CD4-positive, alpha-beta T cell (primary cell): ENCODE results near the gene MIOX. TPM values are rescaled to one million over a fixed set of nuclear protein-coding genes. Genes with fewer than 3 reads are reported as not detected.

Source experiments
- ATAC-seq: fragments of 200-7000 bp; cut with Tn5 transposase; one replicate; pipeline ENCODE4 v1.10.0; 2022; ENCODE audit warnings: mild to moderate bottlenecking; ENCODE audit not compliant: poor library complexity
- CTCF ChIA-PET: fragments of 350-600 bp; sonication (Branson Sonifier 250); formaldehyde crosslinking; loops from one replicate; lab custom pipeline; 2021; ENCODE audit warnings: antibody characterized with exemption, inconsistent platforms; lab: Charles Lee
- POLR2A ChIA-PET: fragments of 350-600 bp; sonication (Branson Sonifier 250); formaldehyde crosslinking; loops from one replicate; lab custom pipeline; 2021; ENCODE audit warnings: antibody characterized with exemption, inconsistent platforms; lab: Charles Lee
- DNase-seq, 14 experiments: peaks; one replicate each; pipeline ENCODE4 v3.0.0-alpha.2; 2013 to 2020; ENCODE audit warnings: mixed read lengths in 2 of 14
- H3K27ac ChIP-seq, 2 donors: one replicate each; pipeline versions ENCODE4 v1.5.1 to v1.7.0; 2013; ENCODE audit warnings: low read length in 2 of 2, low read depth in 1 of 2, mild to moderate bottlenecking in 1 of 2
- H3K27me3 ChIP-seq, 2 experiments: 1 replicate in 1 of 2; 2 replicates in 1 of 2; pipeline versions ENCODE4 v1.6.1 to v1.7.0; 2013; ENCODE audit warnings: low read length in 2 of 2, control low read depth in 1 of 2, mild to moderate bottlenecking in 1 of 2, moderate library complexity in 1 of 2; ENCODE audit not compliant: insufficient read depth in 2 of 2, control insufficient read depth in 1 of 2
- H3K36me3 ChIP-seq: one replicate; pipeline ENCODE4 v1.6.1; 2013; ENCODE audit warnings: low read length, control low read depth; ENCODE audit not compliant: insufficient read depth
- H3K4me1 ChIP-seq: one replicate; pipeline ENCODE4 v1.6.1; 2013; ENCODE audit warnings: low read length, control low read depth; ENCODE audit not compliant: insufficient read depth
- H3K4me3 ChIP-seq: one replicate; pipeline ENCODE4 v1.5.1; 2013; ENCODE audit warnings: mild to moderate bottlenecking, low read length, moderate library complexity
- H3K9me3 ChIP-seq, 2 experiments: 1 replicate in 1 of 2; 2 replicates in 1 of 2; pipeline versions ENCODE4 v1.6.1 to v1.7.0; 2013; ENCODE audit warnings: low read length in 2 of 2, mild to moderate bottlenecking in 2 of 2, control low read depth in 1 of 2, moderate library complexity in 1 of 2; ENCODE audit not compliant: control insufficient read depth in 1 of 2, insufficient read depth in 1 of 2
- H3K27ac Mint-ChIP-seq: one replicate; pipeline ENCODE4 v1.8.0; 2020; ENCODE audit warnings: mixed read lengths
- H3K27me3 Mint-ChIP-seq: one replicate; pipeline ENCODE4 v1.8.0; 2021; ENCODE audit warnings: mixed read lengths
- H3K36me3 Mint-ChIP-seq: one replicate; pipeline ENCODE4 v1.8.0; 2021; ENCODE audit warnings: low read depth, mixed read lengths
- H3K4me1 Mint-ChIP-seq: one replicate; pipeline ENCODE4 v1.8.0; 2021; ENCODE audit warnings: low read depth, mixed read lengths
- H3K4me3 Mint-ChIP-seq: one replicate; pipeline ENCODE4 v1.8.0; 2020; ENCODE audit warnings: mild to moderate bottlenecking, mixed read lengths
- H3K9me3 Mint-ChIP-seq: one replicate; pipeline ENCODE4 v1.8.0; 2020; ENCODE audit warnings: mixed read lengths
- CTCF ChIP-seq: fragments of 200-600 bp; IDR thresholded peaks from one replicate; pipeline ENCODE4 v1.8.0; 2022; ENCODE audit warnings: antibody characterized with exemption, mild to moderate bottlenecking
- intact Hi-C, 2 experiments: fragments of 100-400 bp; cut with DNase I in 1 of 2; cut with micrococcal nuclease in 1 of 2; formaldehyde crosslinking; loops; one replicate each; pipeline versions ENCODE4 v1.15.1 to v1.9.0; 2023 to 2025; cut with DNase I, micrococcal nuclease
- total RNA-seq, 174 experiments: library from RNA in 2 of 174; stranded (reverse) in 2 of 174; gene quantifications; one replicate each; pipeline ENCODE4 v1.2.3 and lab custom pipeline; 2021 to 2026

MIOX gene
- total RNA-seq, 2 experiments from 2014 or later = not detected

- DNase-seq = peak in 1 of 14 experiments; percentile 15
- POLR2A ChIA-PET = no interaction called here
- H3K4me1 Mint-ChIP-seq = peaks cover 12% of the 10 kb centered on the region
- H3K9me3 ChIP-seq = no peaks in the 10 kb centered on the region
- H3K36me3 ChIP-seq = no peaks in the 10 kb centered on the region
- H3K4me3 Mint-ChIP-seq = no peak overlapping the region
- no peaks in the 10 kb centered on the region for H3K27me3 Mint-ChIP-seq
- H3K27ac ChIP-seq = no peak overlapping the region
- no peak for TF ChIP-seq CTCF
- no peaks in the 10 kb centered on the region for H3K27me3 ChIP-seq
- intact Hi-C loops = no loop called here
- H3K27ac Mint-ChIP-seq = no peak overlapping the region
- no peak overlapping the region for H3K4me3 ChIP-seq
- CTCF ChIA-PET = no interaction called here
- ATAC-seq = no peak
- H3K4me1 ChIP-seq = peaks cover 12% of the 10 kb centered on the region
- H3K36me3 Mint-ChIP-seq = no peaks in the 10 kb centered on the region
- no peaks in the 10 kb centered on the region for H3K9me3 Mint-ChIP-seq
Measured at GRCh38 chr22:50489363-50490243, 2.9 kb downstream of the MIOX start.

GRCh38 chr22:50490531-50491308, 4.1 kb downstream of the MIOX start:
- Histone ChIP-seq H3K9me3 (no peaks in the 10 kb centered on the region), H3K4me3 (no peak overlapping the region), H3K27ac (no peak overlapping the region), H3K4me1 (peaks cover 12% of the 10 kb centered on the region), H3K36me3 (no peaks in the 10 kb centered on the region), H3K27me3 (no peaks in the 10 kb centered on the region)
- intact Hi-C loops = no loop called here
- H3K9me3 Mint-ChIP-seq = no peaks in the 10 kb centered on the region
- ChIA-PET POLR2A (no interaction called here), CTCF (no interaction called here)
- H3K36me3 Mint-ChIP-seq = no peaks in the 10 kb centered on the region
- H3K4me3 Mint-ChIP-seq = peak overlapping the region; percentile 48
- no peaks in the 10 kb centered on the region for H3K27me3 Mint-ChIP-seq
- H3K27ac Mint-ChIP-seq = no peak overlapping the region
- DNase-seq = peak in 2 of 14 experiments; percentile 21 to 24
- no peak for TF ChIP-seq CTCF
- no peak for ATAC-seq
- H3K4me1 Mint-ChIP-seq = peaks cover 12% of the 10 kb centered on the region

GRCh38 chr22:50497093-50497492, 10.4 kb downstream of the MIOX start:
- CTCF ChIA-PET = interaction anchor here (1.4 to 2.4 kb wide), 6 partner anchors 18 to 221 kb away, joined by 4 to 21 read pairs (median 6); partner anchors contain the start of genes SCO2 and SYCE3
- intact Hi-C loops = loop anchor here (2.0 to 5.0 kb wide), 4 partner anchors 38 to 245 kb away; partner anchors contain the start of gene HDAC10 (in 1 of the 2)
- peaks cover under 1% of the 10 kb centered on the region for H3K36me3 ChIP-seq
- ATAC-seq = no peak
- H3K27ac Mint-ChIP-seq = no peak overlapping the region
- H3K27me3 ChIP-seq = no peaks in the 10 kb centered on the region
- no peaks in the 10 kb centered on the region for H3K27me3 Mint-ChIP-seq
- H3K27ac ChIP-seq = no peak overlapping the region
- H3K4me1 ChIP-seq = peaks cover 5% of the 10 kb centered on the region
- no peaks in the 10 kb centered on the region for H3K9me3 ChIP-seq
- no peak overlapping the region for H3K4me3 Mint-ChIP-seq
- no peak for TF ChIP-seq CTCF
- POLR2A ChIA-PET = interaction anchor here (0.6 to 1.4 kb wide), 3 partner anchors 27 to 124 kb away, joined by 3 to 7 read pairs (median 3); no protein-coding TSS in a partner anchor
- H3K36me3 Mint-ChIP-seq = peaks cover 2% of the 10 kb centered on the region
- DNase-seq = no peak
- peaks cover 9% of the 10 kb centered on the region for H3K4me1 Mint-ChIP-seq
- H3K4me3 ChIP-seq = no peak overlapping the region
- H3K9me3 Mint-ChIP-seq = no peaks in the 10 kb centered on the region
